Stomach smooth muscle (tissue), 2 donors: ENCODE measurements around the gene MAML2.

Experiments used
- H3K27ac ChIP-seq: one replicate; pipeline ENCODE4 v1.7.0; 2013; ENCODE audit warnings: mild to moderate bottlenecking, low read length, inconsistent platforms
- H3K27me3 ChIP-seq, 2 donors: one replicate each; pipeline ENCODE4 v1.7.0; 2013; ENCODE audit warnings: low read length in 2 of 2; ENCODE audit not compliant: insufficient read depth in 2 of 2, control insufficient read depth in 1 of 2
- H3K36me3 ChIP-seq, 2 donors: one replicate each; pipeline ENCODE4 v1.7.0; 2013; ENCODE audit warnings: low read length in 2 of 2; ENCODE audit not compliant: control insufficient read depth in 2 of 2, insufficient read depth in 2 of 2
- H3K4me1 ChIP-seq: one replicate; pipeline ENCODE4 v1.7.0; 2013; ENCODE audit warnings: low read length; ENCODE audit not compliant: control insufficient read depth, insufficient read depth
- H3K4me3 ChIP-seq, 2 donors: one replicate each; pipeline ENCODE4 v1.7.0; 2013; ENCODE audit warnings: low read length in 2 of 2
- H3K9ac ChIP-seq, 2 donors: one replicate each; pipeline ENCODE4 v1.7.0; 2013; ENCODE audit warnings: low read length in 2 of 2, mild to moderate bottlenecking in 1 of 2
- H3K9me3 ChIP-seq, 2 donors: one replicate each; pipeline ENCODE4 v1.7.0; 2013; ENCODE audit warnings: low read length in 2 of 2; ENCODE audit not compliant: control insufficient read depth in 2 of 2
- donor health status: healthy.
- donor health status: Pancreatic carcinoma.

Gene MAML2

DNA sequence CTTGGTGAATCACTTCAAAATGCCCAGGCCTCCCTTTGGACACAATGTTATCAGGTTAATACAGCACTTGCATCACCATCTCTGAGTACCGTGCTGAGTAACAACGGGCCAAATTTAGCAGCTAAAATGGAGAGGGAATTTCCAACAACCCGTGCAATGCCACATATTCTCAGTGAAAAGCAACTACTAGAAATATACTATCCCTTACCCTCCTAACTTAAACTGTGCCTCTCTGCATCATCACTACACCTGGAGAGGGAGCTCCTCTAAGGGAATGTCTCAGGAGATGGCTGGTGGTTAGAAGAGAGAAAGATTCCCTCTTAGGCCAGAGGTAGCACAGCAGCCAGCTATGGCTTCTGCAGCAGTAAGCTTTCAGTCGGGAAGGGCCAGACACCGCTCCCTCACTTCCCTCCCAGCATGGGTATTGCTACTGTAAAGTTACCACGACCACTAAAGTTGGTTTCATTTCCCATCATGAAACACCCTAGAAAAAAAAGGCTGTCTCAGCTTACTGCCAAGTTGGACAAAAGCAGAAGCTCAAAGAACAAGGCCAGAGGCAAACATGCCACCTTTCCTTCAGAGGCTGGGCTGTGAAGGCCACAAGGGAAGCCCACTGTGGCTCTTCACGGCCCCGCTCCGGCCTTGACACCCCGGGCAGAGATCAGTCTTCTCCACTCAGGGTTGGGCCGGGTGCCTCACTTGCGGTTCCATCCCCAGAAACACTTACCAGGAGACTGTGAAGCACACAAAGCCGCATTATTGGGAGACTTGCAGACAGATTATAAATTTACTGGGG is 3.9 kb downstream of the MAML2 start:
- H3K9ac ChIP-seq, result peak overlapping the region; percentile 42 to 55
- H3K4me1 ChIP-seq, result peaks cover 37% of the 10 kb centered on the region
- peak overlapping the region; percentile 50 for H3K27ac ChIP-seq
- H3K9me3 ChIP-seq, result no peaks in the 10 kb centered on the region
- no peaks in the 10 kb centered on the region for H3K27me3 ChIP-seq
- peak overlapping the region; percentile 97 to 99 for H3K4me3 ChIP-seq
- no peaks in the 10 kb centered on the region for H3K36me3 ChIP-seq

DNA sequence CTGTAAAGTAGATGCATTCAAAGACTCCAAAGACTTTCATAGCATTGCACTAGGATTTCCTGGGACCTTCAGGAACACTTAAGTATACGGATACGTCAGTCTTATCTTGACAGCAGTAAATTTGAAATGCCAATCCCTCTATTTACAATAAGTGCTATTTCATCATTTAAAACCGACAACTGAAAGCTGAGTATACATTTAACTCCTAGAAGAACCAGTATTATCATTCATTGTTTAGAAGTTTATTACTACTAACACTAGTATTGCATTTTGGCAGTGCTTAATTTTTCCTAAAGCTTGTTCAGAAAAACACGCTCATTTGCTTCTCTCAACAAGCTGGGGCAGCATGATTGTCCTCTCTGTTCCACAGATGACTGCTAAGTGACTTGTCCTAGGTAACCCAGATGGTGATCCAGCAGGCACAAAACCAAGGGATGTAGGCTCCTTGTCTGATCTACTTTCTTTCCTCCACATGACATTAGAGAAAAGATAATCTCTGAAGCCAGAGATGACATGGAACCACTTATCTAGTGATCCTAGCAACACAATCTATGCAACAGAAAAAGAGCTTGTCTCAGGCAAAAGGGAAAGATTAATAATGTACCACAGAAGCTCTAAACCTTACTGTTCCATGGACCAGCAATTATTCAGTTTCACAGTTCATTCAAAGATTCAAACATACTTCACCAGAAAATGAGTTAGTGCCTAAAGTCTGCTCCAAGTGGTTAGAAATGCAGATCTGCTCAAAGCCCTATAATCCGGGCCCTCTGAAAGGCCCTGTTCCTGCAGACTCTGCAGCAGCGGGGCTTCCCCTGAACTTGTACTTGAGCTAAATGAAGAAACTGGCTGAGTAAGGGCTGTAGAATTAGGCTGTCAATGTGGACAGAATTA is 5.2 kb downstream of the MAML2 start:
- Histone ChIP-seq H3K36me3 (no peaks in the 10 kb centered on the region), H3K27me3 (no peaks in the 10 kb centered on the region), H3K9me3 (no peaks in the 10 kb centered on the region), H3K27ac (no peak overlapping the region), H3K4me3 (no peak overlapping the region), H3K4me1 (peaks cover 37% of the 10 kb centered on the region), H3K9ac (no peak overlapping the region)

DNA sequence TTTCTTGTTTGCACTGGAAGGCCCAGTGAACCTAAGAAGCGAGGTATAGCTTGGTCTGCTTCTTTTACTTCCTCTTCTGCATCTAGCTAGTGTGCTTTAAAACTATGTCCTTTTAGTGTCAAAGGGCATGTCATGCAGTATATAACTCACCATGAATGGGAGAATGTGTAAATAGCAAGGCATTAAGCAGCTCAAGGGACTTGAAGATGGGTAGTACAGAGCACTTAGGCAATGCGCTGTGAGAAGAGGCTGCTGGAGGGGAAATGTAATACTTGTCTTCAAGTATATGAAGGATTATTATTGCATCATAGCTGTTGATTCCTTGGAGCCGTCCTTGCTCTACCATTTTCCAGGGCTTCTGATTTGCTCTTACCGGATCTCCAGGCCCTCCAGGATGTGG is 7.6 kb downstream of the MAML2 start:
- Histone ChIP-seq H3K9me3 (no peaks in the 10 kb centered on the region), H3K4me1 (peaks cover 21% of the 10 kb centered on the region), H3K27ac (no peak overlapping the region), H3K4me3 (no peak overlapping the region), H3K36me3 (no peaks in the 10 kb centered on the region), H3K27me3 (no peaks in the 10 kb centered on the region), H3K9ac (no peak overlapping the region)

DNA sequence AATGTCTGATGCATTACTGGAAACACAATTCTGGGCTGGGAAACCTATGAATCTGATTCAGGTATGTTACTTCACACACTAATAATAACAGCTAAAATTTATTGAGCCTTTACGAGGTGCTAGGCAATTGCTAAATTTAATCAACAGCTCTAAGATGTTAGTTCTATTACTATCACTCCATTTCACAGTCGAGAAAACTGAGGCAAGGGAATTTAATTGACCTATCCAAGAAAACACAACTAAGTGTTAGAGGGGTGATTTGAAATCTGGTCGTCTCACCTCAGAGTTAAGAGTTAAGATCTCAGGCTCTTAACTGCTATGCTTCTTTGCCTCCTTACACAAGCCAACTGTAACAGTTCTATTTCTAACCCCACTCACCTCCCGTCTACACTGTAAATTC is 8.8 kb downstream of the MAML2 start:
- Histone ChIP-seq H3K4me1 (peaks cover 9% of the 10 kb centered on the region), H3K36me3 (no peaks in the 10 kb centered on the region), H3K4me3 (no peak overlapping the region), H3K27me3 (no peaks in the 10 kb centered on the region), H3K9me3 (no peaks in the 10 kb centered on the region), H3K27ac (no peak overlapping the region), H3K9ac (no peak overlapping the region)

DNA sequence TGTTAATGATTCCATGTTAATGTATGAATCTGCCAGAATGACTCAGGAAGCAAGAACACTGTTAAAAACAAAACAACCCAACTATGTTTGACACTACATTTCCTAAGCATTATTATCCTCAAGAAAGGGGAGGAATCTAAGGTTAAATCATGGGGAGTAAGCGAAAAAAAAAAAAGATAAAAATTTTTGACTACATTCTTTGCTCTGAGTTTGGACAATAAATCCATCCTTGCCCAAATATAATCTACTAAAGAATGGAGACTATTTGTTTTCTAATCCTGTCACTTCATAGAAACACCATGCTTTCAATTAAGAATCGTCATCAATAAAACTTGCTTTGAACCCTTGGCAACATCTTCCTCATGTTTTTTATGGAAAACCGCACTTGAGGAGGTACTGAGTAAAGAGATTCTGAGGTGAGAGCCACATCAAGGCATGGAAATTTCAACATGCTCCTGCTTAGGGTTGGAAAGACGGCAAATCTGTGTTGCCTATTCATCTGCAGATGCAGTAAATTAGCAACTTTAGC is 9.7 kb downstream of the MAML2 start:
- H3K36me3 ChIP-seq, result no peaks in the 10 kb centered on the region
- H3K9me3 ChIP-seq, result no peaks in the 10 kb centered on the region
- H3K4me1 ChIP-seq, result peaks cover 4% of the 10 kb centered on the region
- H3K4me3 ChIP-seq, result no peak overlapping the region
- H3K27ac ChIP-seq, result no peak overlapping the region
- H3K9ac ChIP-seq, result no peak overlapping the region
- no peaks in the 10 kb centered on the region for H3K27me3 ChIP-seq

DNA sequence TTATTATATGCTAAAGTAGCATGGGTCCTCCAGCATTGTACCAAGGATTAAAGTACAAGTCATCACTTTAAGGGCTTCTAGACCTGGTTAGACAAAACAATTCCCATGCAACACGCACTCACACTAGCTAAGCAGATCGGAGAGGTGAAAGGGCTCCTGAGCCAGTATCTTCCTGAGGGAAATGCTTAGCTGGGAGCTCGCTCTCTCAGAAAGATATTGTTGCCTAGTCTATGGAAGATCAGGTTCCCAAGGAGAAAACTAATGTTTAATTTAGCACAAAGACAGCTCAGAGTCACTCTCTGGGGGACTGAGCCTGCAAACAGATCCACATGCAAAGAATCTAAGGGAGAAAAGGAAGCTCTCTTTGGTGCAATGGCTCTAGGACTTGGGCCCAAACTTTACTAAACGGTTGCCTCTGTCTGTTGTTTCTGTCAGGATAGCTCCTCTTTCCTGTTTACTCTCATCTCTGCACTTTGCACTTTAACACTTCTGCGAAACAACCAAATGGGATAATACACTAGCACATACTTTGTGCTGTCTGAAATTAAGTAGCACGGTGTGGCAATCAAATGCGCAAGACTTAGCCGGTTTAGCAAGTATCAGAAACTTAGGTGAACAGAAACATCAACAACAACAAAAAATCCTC is 10.7 kb downstream of the MAML2 start:
- Histone ChIP-seq H3K36me3 (no peaks in the 10 kb centered on the region), H3K9ac (no peak overlapping the region), H3K4me1 (no peaks in the 10 kb centered on the region), H3K27ac (no peak overlapping the region), H3K9me3 (no peaks in the 10 kb centered on the region), H3K4me3 (no peak overlapping the region), H3K27me3 (no peaks in the 10 kb centered on the region)

DNA sequence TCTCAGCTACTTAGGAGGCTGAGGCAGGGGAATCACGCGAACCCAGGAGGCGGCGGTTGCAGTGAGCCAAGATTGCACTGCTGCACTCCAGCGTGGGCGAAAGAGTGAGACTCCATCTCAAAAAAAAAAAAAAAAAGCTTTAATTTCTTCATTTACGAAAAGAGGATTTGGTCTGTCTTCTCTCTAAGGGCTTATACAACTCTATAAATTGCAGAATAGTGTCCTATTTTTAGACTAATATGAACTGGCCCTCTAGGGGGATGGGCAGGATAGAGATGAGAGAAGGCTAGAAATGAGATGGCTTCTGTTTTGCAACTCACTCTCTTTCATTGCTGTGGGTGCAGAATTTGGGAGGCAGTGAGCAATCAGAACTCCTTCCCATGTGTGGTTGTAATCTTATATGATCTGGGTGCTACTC is 11.3 kb downstream of the MAML2 start:
- H3K9ac ChIP-seq, result no peak overlapping the region
- no peaks in the 10 kb centered on the region for H3K27me3 ChIP-seq
- no peaks in the 10 kb centered on the region for H3K4me1 ChIP-seq
- no peaks in the 10 kb centered on the region for H3K36me3 ChIP-seq
- no peaks in the 10 kb centered on the region for H3K9me3 ChIP-seq
- H3K4me3 ChIP-seq, result no peak overlapping the region
- no peak overlapping the region for H3K27ac ChIP-seq

DNA sequence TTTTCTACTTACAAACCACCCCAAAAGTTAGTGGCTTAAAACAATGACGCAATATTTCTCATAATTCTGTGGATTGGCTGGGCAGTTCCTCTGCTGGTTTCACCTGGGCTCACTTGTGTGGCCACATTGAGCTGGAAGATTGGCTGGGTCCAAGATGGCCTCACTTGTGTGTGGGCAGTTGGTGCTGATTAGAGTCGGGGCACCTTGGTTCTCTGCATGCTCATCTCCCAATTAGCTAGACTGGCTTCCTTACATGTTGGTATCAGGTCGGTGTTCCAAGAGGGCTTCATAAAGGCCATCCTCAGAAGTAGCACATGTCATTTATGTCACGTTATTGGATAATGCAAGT is 12.5 kb downstream of the MAML2 start:
- H3K27ac ChIP-seq, result no peak overlapping the region

DNA sequence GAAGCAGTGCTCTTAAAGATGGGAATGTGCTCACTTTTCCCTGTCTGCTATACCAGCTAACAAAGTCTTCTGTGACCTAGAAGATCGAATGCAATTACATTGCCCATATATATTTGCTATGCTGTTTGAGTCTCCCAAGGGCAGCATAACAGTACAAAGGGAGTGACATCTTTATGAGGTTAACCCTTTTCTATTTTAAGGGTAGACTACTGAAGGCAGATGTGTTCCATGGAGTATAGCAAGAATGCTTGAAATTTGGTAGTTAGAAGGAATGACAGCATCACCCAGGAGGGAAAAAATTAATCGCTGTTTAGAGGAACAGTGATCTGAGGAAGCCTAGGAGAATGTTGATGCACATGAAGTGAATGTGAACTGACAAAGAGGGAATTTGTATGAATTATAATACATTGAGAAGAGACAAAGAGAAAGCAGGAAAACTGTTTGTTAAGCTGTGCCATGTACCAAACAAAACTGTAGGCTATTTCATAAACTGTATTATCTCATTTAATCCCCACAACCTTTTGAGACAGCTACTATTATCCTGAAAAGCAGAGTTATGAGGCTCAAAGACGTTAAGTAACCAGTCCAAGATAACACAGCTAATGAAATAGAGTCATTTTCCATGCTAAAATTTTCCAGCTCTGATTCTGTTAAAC is 13.0 kb downstream of the MAML2 start:
- no peak overlapping the region for H3K4me3 ChIP-seq
- peaks cover 2% of the 10 kb centered on the region for H3K4me1 ChIP-seq
- no peak overlapping the region for H3K9ac ChIP-seq
- no peaks in the 10 kb centered on the region for H3K36me3 ChIP-seq
- no peaks in the 10 kb centered on the region for H3K9me3 ChIP-seq
- no peaks in the 10 kb centered on the region for H3K27me3 ChIP-seq
- no peak overlapping the region for H3K27ac ChIP-seq

More for the DNA sequence above, 12.5 kb downstream of the MAML2 start:
- H3K27me3 ChIP-seq, result no peaks in the 10 kb centered on the region
- no peaks in the 10 kb centered on the region for H3K36me3 ChIP-seq
- H3K9me3 ChIP-seq, result no peaks in the 10 kb centered on the region
- no peak overlapping the region for H3K4me3 ChIP-seq
- no peaks in the 10 kb centered on the region for H3K4me1 ChIP-seq
- H3K9ac ChIP-seq, result no peak overlapping the region

DNA sequence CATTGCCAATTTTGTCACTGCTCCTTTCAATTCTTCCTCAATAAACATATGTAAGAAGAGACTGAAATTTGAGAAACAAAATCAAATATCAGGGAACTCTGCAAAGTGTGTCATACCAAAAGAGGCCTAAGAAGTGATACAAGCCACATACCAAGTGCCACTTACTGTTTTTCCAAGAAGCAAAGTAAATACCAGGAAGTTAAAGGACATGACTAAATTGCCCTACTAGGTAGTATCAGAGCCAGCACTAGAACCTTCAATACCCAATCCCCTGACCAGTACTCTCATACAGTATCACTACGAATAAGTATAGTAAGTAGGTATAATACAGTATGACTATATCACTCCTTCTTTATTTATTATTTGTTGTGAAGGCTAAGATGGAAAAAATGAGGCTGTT is 13.6 kb downstream of the MAML2 start:
- no peaks in the 10 kb centered on the region for H3K9me3 ChIP-seq
- no peak overlapping the region for H3K27ac ChIP-seq
- H3K9ac ChIP-seq, result no peak overlapping the region
- H3K36me3 ChIP-seq, result no peaks in the 10 kb centered on the region
- no peaks in the 10 kb centered on the region for H3K27me3 ChIP-seq
- peaks cover 4% of the 10 kb centered on the region for H3K4me1 ChIP-seq
- no peak overlapping the region for H3K4me3 ChIP-seq
